K562 (cell line): ENCODE data around the gene MAML3. TPM values are rescaled to one million over a fixed set of nuclear protein-coding genes. Genes with fewer than 3 reads are reported as not detected.

Source experiments
- ATAC-seq: fragments of 200-7000 bp; cut with Tn5 transposase; 3 replicates; pipeline ENCODE4 v1.9.1; 2020; ENCODE audit warnings: moderate library complexity
- BruUV-seq: library from RNA; stranded (reverse); fragments of 400-500 nt; replicated peaks from 2 replicates; lab custom pipeline; 2021; lab: Mats Ljungman, UMichigan
- CTCF ChIA-PET: fragments of 300-600 bp; formaldehyde crosslinking; extraction: SDS; loops from one replicate; lab custom pipeline; 2021; ENCODE audit warnings: low intra/inter-chr PET ratio; lab: Yijun Ruan, JAX
- POLR2A ChIA-PET: fragments of 300-600, 350-650 bp; sonication (Branson Sonifier 250); formaldehyde crosslinking; extraction: SDS; loops from one replicate; lab custom pipeline; 2021; ENCODE audit warnings: antibody characterized with exemption, inconsistent platforms; lab: Yijun Ruan, JAX
- DNase-seq, 4 experiments: peaks; one replicate each; pipeline versions ENCODE4 v3.0.0 to v3.0.0-alpha.2; 2011 to 2018; ENCODE audit warnings: low spot score in 3 of 4, mixed read lengths in 3 of 4; ENCODE audit errors: extremely low read depth in 1 of 4
- FAIRE-seq: peaks from 2 replicates; lab custom pipeline; 2011; peaks lifted over from hg19 to GRCh38; lab: Jason Lieb, UNC
- H2AFZ ChIP-seq: 2 replicates; pipeline ENCODE4 v1.6.0; 2011; ENCODE audit warnings: low read depth, low read length, control low read depth, inconsistent platforms
- H3K27ac ChIP-seq: fragments of 200-600 bp; 3 replicates; pipeline ENCODE4 v1.8.0; 2011; ENCODE audit warnings: low read depth, mild to moderate bottlenecking, control low read depth, inconsistent platforms, low read length, moderate library complexity, mixed read lengths; ENCODE audit errors: extremely low read depth
- H3K27me3 ChIP-seq, 2 experiments: fragments of 300-600 bp in 1 of 2; 2 replicates in 1 of 2; 3 replicates in 1 of 2; pipeline versions ENCODE4 v1.6.0 to v1.8.0; 2011; ENCODE audit warnings: inconsistent platforms in 2 of 2, low read length in 2 of 2, mild to moderate bottlenecking in 1 of 2, mixed read lengths in 1 of 2, moderate library complexity in 1 of 2; ENCODE audit not compliant: control insufficient read depth in 2 of 2, insufficient read depth in 2 of 2
- H3K36me3 ChIP-seq: fragments of 300-600 bp; 3 replicates; pipeline ENCODE4 v1.8.0; 2011; ENCODE audit warnings: mild to moderate bottlenecking, low read length, inconsistent platforms; ENCODE audit not compliant: control insufficient read depth, insufficient read depth
- H3K4me1 ChIP-seq, 2 experiments: fragments of 200-600 bp in 1 of 2; replicated peaks in 1 of 2; 2 replicates in 1 of 2; 3 replicates in 1 of 2; pipeline versions ENCODE4 v1.5.1 to v1.8.0; 2011; ENCODE audit warnings: inconsistent platforms in 2 of 2, low read length in 2 of 2, mild to moderate bottlenecking in 1 of 2, mixed read lengths in 1 of 2, moderate library complexity in 1 of 2; ENCODE audit not compliant: control insufficient read depth in 2 of 2, insufficient read depth in 2 of 2
- H3K4me2 ChIP-seq: 2 replicates; pipeline ENCODE4 v1.6.1; 2011; ENCODE audit warnings: low read length, control low read depth, inconsistent platforms, mixed read lengths; ENCODE audit not compliant: insufficient read depth
- H3K4me3 ChIP-seq: fragments of 200-600 bp; sonication (generic), shearing (Covaris generic); 2 replicates; pipeline ENCODE4 v1.5.1; 2016; ENCODE audit warnings: control low read depth, inconsistent platforms
- H3K79me2 ChIP-seq: fragments of 200-600 bp; 3 replicates; pipeline ENCODE4 v1.8.0; 2011; ENCODE audit warnings: low read length, inconsistent platforms; ENCODE audit not compliant: control insufficient read depth, insufficient read depth
- H3K9ac ChIP-seq, 2 experiments: 2 replicates each; pipeline versions ENCODE4 v1.6.0 to v1.6.1; 2011; ENCODE audit warnings: low read depth in 2 of 2, low read length in 2 of 2, control low read depth in 1 of 2, inconsistent platforms in 1 of 2, mild to moderate bottlenecking in 1 of 2, mixed read lengths in 1 of 2; ENCODE audit not compliant: insufficient read depth in 1 of 2
- H3K9me1 ChIP-seq: one replicate; pipeline ENCODE4 v1.6.0; 2011; ENCODE audit warnings: inconsistent platforms, mild to moderate bottlenecking, low read length, moderate library complexity; ENCODE audit not compliant: control insufficient read depth, insufficient read depth
- H3K9me3 ChIP-seq: replicated peaks from 2 replicates; pipeline ENCODE4 v1.5.1; 2011; ENCODE audit warnings: low read depth, low read length, inconsistent platforms; ENCODE audit not compliant: control insufficient read depth, insufficient read depth
- H4K20me1 ChIP-seq: replicated peaks from 2 replicates; pipeline ENCODE4 v1.6.1; 2011; ENCODE audit warnings: low read length, inconsistent platforms, mixed read lengths; ENCODE audit not compliant: control insufficient read depth, insufficient read depth
- ARNT ChIP-seq, 2 experiments: fragments of 450-650 bp; IDR thresholded peaks; 2 replicates each; pipeline ENCODE4 v1.6.1; 2016; ENCODE audit warnings: mild to moderate bottlenecking in 1 of 2
- CHD1 ChIP-seq: fragments of 200-600 bp; sonication (generic); IDR thresholded peaks from one replicate; pipeline ENCODE4 v1.6.1; 2012; ENCODE audit warnings: mild to moderate bottlenecking, moderate library complexity, low read length, inconsistent platforms
- CREB1 ChIP-seq, 2 experiments: sonication (generic) in 1 of 2; formaldehyde crosslinking in 1 of 2; IDR thresholded peaks; 2 replicates each; pipeline versions ENCODE4 v1.6.1 to v1.8.0; 2012 to 2022; ENCODE audit warnings: inconsistent platforms in 1 of 2, mild to moderate bottlenecking in 1 of 2, missing genetic modification reagents in 1 of 2, moderate library complexity in 1 of 2
- EWSR1 ChIP-seq: fragments of 450-650 bp; IDR thresholded peaks from 2 replicates; pipeline ENCODE4 v1.6.1; 2018; ENCODE audit warnings: borderline replicate concordance, mild to moderate bottlenecking, low read depth, moderate library complexity; ENCODE audit not compliant: partially characterized antibody
- GATA2 ChIP-seq: sonication (generic); formaldehyde crosslinking; IDR thresholded peaks from 2 replicates; pipeline ENCODE4 v1.4.0; 2020; ENCODE audit warnings: mild to moderate bottlenecking, missing genetic modification reagents
- HDAC6 ChIP-seq: IDR thresholded peaks from 2 replicates; pipeline ENCODE4 v1.6.1; 2012; ENCODE audit warnings: low read depth, mild to moderate bottlenecking, control low read depth, inconsistent platforms, low read length, moderate library complexity
- KAT8 ChIP-seq: fragments of 450-650 bp; IDR thresholded peaks from 2 replicates; pipeline ENCODE4 v1.6.1; 2016; ENCODE audit warnings: low read depth, mild to moderate bottlenecking
- SPI1 ChIP-seq: IDR thresholded peaks from 2 replicates; pipeline ENCODE4 v1.6.1; 2011; ENCODE audit warnings: low read depth, low read length, control low read depth, borderline replicate concordance
- ZNF12 ChIP-seq: sonication (generic); formaldehyde crosslinking; IDR thresholded peaks from 2 replicates; pipeline ENCODE4 v1.4.0; 2020; ENCODE audit warnings: mild to moderate bottlenecking, missing genetic modification reagents
- ZNF583 ChIP-seq: fragments of 250-450 bp; sonication (Bioruptor Pico); IDR thresholded peaks from 2 replicates; pipeline ENCODE4 v1.4.0; 2020
- ZNF764 ChIP-seq: fragments of 250-450 bp; sonication (Bioruptor Pico); IDR thresholded peaks from 2 replicates; pipeline ENCODE4 v1.4.0; 2020; ENCODE audit warnings: low read depth, mild to moderate bottlenecking, moderate library complexity
- WGBS: fragments of 100-300 bp; shearing (Covaris generic); methylation state at CpG from one replicate; pipeline ENCODE4 v1.1.6; 2016; ENCODE audit warnings: low coverage, mixed read lengths; ENCODE audit not compliant: insufficient coverage; ENCODE audit errors: missing lambda C conversion rate; 5-methylcytosine and 5-hydroxymethylcytosine counted together
- in situ Hi-C: fragments of 300-500 bp; cut with MboI; formaldehyde crosslinking; loops from 4 replicates; pipeline ENCODE4 v1.15.0; 2018; ENCODE audit warnings: inconsistent platforms, mixed read lengths
- intact Hi-C: fragments of 100-400 bp; cut with micrococcal nuclease; formaldehyde crosslinking; loops from 2 replicates; pipeline ENCODE4 v1.14.2; 2022
- polyA plus RNA-seq, 8 experiments: library from polyadenylated mRNA; depleted of rRNA in 4 of 8; stranded (reverse) in 5 of 8; unstranded in 3 of 8; fragments of >200 nt; fragmentation: Nextera tagmentation in 2 of 8; fragmentation: Illumina TruSeq in 1 of 8; extraction: Ambion mirVana in 2 of 8; extraction: Trizol in 1 of 8; gene quantifications; 2 replicates each; pipeline versions ENCODE4 v1.2.1 to v1.2.3, GENCODE V29; 2011 to 2014; ENCODE audit warnings: inconsistent platforms in 1 of 8, missing spikeins in 1 of 8
- total RNA-seq, 7 experiments: library from RNA; depleted of rRNA in 6 of 7; stranded (reverse); fragments of >200 nt in 6 of 7; fragmentation: Illumina TruSeq in 2 of 7; extraction: Trizol in 2 of 7; gene quantifications; 2 replicates each; pipeline versions ENCODE4 v1.2.1 to v1.2.3, GENCODE V29; 2011 to 2021; ENCODE audit warnings: low replicate concordance in 1 of 7
- TF ChIP-seq, protein P1 (sequence below): fragments of 450-650 bp; conservative IDR thresholded peaks from 2 replicates; pipeline ENCODE4 v1.6.1; 2016; ENCODE audit warnings: missing genetic modification characterization, low read depth, mild to moderate bottlenecking, missing compliant biosample characterization, moderate library complexity
- TF ChIP-seq, protein P2 (sequence below): fragments of 250-450 bp; sonication (Bioruptor Pico); IDR thresholded peaks from 2 replicates; pipeline ENCODE4 v1.5.1; 2021; ENCODE audit warnings: mild to moderate bottlenecking

Gene MAML3
- total and polyA plus RNA-seq, 9 of the 15 experiments (the other 6 are each of a cell fraction or from before 2014, with no cell fraction given): 0.01 to 0.55 (median 0.25) TPM

DNA sequence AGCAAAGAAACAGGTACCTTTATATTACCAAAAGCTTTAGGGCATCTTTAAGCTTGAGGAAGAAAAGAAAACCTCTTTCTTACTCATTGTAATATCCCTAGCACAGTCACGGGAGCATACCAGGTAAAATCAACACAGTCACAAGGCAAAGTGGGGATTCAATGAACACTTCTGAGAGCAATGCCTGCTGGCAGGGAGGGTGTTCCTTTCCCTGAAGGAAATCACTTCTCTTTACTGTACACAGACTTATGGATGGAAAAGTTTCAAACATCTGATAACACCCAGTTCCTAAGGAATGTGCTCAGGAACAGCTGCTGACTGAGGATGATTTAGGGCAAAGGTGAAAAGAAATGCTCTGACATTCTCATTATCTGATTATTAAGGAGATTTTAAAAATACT is 94.8 kb downstream of the MAML3 start:
- Histone ChIP-seq H3K27ac (no peak overlapping the region), H2AFZ (no peak overlapping the region), H3K4me1 (no peaks in the 10 kb centered on the region), H3K27me3 (no peaks in the 10 kb centered on the region; a peak in 1 of 5 replicates), H3K9me1 (no peaks in the 10 kb centered on the region), H3K79me2 (no peaks in the 10 kb centered on the region), H3K9ac (no peak overlapping the region), H3K4me3 (no peak overlapping the region), H3K4me2 (no peak overlapping the region), H3K9me3 (no peaks in the 10 kb centered on the region), H4K20me1 (0 out of 2 replicates have a peak, but pooled peaks cover under 1% of the 10 kb centered on the region), H3K36me3 (no peaks in the 10 kb centered on the region)
- CTCF ChIA-PET: no interaction called here
- no peak for TF ChIP-seq ZNF764 (CRISPR knock-in tag)
- no peak for TF ChIP-seq CREB1 (IDR thresholded peaks at IDR 0.05)
- TF ChIP-seq CREB1 (CRISPR knock-in tag; IDR thresholded peaks at IDR 0.05): no peak
- TF ChIP-seq SPI1: no peak
- WGBS: 0% methylated on average over 1 of the region's 1 CpG
- intact Hi-C loops (no loop called here), in situ Hi-C loops (no loop called here)
- POLR2A ChIA-PET: no interaction called here
- no peak for DNase-seq
- BruUV-seq: no TSS peak
- ATAC-seq: no peak
- no peak for FAIRE-seq

DNA sequence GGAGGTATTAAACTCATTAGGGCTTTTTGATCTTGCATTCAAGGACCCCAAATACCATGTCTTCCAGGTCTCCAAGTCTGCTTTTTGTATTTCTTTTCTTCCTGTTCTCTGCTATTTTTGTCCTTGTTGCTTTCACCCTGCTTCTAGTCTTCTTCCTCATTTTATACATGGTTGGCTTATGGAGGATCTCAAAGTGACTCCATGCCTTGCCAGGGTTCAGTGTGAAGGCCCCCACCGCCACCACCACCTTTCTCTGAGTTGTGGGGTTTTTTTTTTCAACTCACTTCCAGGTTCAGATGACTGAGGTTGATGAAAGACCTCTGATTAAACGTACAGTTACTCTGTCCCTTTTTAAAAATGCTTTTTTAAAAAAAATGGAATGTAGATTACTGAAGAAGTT is 96.3 kb downstream of the MAML3 start:
- Histone ChIP-seq H3K79me2 (no peaks in the 10 kb centered on the region), H3K27me3 (peaks cover 0 to 5% of the 10 kb centered on the region in 2 experiments; a peak in 2 of 5 replicates), H2AFZ (no peak overlapping the region), H4K20me1 (no peaks in the 10 kb centered on the region), H3K4me1 (no peaks in the 10 kb centered on the region), H3K36me3 (no peaks in the 10 kb centered on the region), H3K4me2 (no peak overlapping the region), H3K9ac (no peak overlapping the region), H3K9me1 (no peaks in the 10 kb centered on the region), H3K4me3 (no peak overlapping the region), H3K9me3 (no peaks in the 10 kb centered on the region), H3K27ac (no peak overlapping the region)
- DNase-seq: no peak
- TF ChIP-seq CHD1 (no peak), GATA2 (CRISPR knock-in tag) (no peak), EWSR1 (no peak), HDAC6 (no peak), KAT8 (no peak), ARNT (IDR thresholded peaks at IDR 0.05) (no peak), ZNF12 (CRISPR knock-in tag) (no peak), ZNF583 (no peak)
- TF ChIP-seq, protein P1, sequence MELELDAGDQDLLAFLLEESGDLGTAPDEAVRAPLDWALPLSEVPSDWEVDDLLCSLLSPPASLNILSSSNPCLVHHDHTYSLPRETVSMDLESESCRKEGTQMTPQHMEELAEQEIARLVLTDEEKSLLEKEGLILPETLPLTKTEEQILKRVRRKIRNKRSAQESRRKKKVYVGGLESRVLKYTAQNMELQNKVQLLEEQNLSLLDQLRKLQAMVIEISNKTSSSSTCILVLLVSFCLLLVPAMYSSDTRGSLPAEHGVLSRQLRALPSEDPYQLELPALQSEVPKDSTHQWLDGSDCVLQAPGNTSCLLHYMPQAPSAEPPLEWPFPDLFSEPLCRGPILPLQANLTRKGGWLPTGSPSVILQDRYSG (tag): no peak
- TF ChIP-seq, protein P2, sequence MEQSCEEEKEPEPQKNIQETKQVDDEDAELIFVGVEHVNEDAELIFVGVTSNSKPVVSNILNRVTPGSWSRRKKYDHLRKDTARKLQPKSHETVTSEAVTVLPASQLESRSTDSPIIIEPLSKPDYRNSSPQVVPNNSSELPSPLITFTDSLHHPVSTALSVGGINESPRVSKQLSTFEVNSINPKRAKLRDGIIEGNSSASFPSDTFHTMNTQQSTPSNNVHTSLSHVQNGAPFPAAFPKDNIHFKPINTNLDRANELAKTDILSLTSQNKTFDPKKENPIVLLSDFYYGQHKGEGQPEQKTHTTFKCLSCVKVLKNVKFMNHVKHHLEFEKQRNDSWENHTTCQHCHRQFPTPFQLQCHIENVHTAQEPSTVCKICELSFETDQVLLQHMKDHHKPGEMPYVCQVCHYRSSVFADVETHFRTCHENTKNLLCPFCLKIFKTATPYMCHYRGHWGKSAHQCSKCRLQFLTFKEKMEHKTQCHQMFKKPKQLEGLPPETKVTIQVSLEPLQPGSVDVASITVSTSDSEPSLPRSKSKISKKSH (CRISPR knock-in tag): no peak
- ChIA-PET POLR2A (no interaction called here), CTCF (no interaction called here)
- WGBS: 0% methylated on average over 2 of the region's 2 CpGs
- intact Hi-C loops (no loop called here), in situ Hi-C loops (no loop called here)
- no peak for ATAC-seq
- BruUV-seq: no TSS peak
- FAIRE-seq: no peak
